DLD1 (cell line): ENCODE data around the gene IL17RA.

ENCODE experiments used
- in situ Hi-C: cut with HindIII; loops from 2 replicates; pipeline ENCODE4 v1.10.0; 2017; ENCODE audit warnings: low sequenced_read_pairs

Gene IL17RA

DNA sequence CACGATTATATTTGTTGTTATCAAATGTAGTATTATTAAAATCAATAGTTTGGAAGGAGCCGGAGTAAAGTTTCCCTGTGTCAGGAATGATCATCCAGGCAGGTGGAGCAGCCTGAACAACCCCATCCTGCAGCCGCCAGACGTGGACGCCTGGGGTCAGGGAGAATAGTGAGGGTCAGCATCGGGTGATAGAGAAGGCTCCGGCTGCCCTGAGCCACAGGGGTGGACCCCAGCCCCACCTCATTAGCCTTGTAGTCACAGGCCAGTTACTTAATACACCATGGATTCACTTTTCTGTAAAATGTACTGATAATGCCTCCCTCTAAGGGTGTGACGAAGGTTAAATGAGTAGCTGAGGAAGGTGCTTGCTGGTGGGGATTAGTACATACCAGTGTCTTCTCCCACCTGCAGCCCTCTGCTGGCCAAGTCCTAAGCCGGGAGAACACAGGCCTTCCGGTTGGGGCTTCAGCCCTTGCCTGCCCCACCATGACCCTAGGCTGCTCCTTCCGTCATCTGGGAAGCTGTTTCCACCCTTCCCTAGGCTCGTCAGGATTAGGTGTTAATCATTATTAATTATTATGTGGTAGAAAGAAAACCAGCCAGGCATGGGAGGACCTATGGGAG is 21.5 kb downstream of the IL17RA start:
- in situ Hi-C loops = no loop called here

DNA sequence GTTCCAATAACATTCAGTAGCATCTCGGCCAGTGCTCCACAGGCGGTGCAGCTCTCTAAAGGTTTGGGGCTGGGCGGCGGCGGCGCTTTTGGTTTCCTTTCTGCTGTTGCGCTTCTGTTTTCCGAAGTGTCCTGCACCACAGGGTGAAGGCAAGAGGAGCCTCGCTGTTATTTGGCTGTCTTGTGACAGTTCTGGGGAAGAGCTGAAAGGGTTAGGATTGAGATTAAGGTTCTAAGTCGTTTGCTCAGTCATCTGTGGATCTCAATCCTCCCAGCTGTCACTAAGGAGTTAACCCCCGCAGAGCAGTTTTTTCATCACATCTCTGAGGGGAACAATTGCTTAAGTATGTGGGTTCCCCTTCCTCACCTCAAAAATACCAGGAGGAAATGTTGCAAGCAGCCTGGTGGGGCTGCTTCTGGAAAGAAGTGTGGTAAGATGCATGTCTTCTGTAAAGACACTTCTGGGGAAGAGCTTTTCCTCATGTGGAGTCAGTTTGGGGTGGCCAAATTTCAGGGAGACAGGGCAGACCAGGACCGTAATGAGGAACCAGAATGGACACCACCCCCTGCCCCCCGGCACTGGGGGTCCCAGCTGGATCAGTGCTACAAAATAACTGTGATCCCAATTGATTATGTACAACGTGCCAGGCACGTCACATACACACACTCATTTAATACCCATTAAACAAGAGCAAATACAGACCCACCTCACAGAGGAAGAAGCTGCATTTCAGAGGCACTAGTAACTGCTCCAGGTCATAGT is 22.2 kb downstream of the IL17RA start:
- in situ Hi-C loops = no loop called here

DNA sequence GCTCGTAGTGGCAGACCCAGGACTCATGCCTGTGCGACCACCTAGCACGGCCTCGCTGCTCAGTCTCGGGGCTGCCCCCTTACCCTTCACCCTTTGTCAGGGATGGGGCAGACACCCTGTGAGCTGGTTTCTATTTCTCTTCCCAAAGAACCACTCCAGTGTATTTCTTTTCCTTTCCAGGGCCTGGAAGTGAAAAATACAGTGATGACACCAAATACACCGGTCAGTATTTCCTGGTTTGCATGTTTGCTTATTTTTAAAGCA is 22.7 kb downstream of the IL17RA start:
- in situ Hi-C loops = no loop called here

DNA sequence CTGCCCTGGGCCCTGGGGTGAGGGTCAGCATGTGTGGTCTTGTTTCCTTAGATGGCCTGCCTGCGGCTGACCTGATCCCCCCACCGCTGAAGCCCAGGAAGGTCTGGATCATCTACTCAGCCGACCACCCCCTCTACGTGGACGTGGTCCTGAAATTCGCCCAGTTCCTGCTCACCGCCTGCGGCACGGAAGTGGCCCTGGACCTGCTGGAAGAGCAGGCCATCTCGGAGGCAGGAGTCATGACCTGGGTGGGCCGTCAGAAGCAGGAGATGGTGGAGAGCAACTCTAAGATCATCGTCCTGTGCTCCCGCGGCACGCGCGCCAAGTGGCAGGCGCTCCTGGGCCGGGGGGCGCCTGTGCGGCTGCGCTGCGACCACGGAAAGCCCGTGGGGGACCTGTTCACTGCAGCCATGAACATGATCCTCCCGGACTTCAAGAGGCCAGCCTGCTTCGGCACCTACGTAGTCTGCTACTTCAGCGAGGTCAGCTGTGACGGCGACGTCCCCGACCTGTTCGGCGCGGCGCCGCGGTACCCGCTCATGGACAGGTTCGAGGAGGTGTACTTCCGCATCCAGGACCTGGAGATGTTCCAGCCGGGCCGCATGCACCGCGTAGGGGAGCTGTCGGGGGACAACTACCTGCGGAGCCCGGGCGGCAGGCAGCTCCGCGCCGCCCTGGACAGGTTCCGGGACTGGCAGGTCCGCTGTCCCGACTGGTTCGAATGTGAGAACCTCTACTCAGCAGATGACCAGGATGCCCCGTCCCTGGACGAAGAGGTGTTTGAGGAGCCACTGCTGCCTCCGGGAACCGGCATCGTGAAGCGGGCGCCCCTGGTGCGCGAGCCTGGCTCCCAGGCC is 23.7 kb downstream of the IL17RA start:
- in situ Hi-C loops = no loop called here

DNA sequence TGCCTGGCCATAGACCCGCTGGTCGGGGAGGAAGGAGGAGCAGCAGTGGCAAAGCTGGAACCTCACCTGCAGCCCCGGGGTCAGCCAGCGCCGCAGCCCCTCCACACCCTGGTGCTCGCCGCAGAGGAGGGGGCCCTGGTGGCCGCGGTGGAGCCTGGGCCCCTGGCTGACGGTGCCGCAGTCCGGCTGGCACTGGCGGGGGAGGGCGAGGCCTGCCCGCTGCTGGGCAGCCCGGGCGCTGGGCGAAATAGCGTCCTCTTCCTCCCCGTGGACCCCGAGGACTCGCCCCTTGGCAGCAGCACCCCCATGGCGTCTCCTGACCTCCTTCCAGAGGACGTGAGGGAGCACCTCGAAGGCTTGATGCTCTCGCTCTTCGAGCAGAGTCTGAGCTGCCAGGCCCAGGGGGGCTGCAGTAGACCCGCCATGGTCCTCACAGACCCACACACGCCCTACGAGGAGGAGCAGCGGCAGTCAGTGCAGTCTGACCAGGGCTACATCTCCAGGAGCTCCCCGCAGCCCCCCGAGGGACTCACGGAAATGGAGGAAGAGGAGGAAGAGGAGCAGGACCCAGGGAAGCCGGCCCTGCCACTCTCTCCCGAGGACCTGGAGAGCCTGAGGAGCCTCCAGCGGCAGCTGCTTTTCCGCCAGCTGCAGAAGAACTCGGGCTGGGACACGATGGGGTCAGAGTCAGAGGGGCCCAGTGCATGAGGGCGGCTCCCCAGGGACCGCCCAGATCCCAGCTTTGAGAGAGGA is 24.5 kb downstream of the IL17RA start:
- in situ Hi-C loops = no loop called here

DNA sequence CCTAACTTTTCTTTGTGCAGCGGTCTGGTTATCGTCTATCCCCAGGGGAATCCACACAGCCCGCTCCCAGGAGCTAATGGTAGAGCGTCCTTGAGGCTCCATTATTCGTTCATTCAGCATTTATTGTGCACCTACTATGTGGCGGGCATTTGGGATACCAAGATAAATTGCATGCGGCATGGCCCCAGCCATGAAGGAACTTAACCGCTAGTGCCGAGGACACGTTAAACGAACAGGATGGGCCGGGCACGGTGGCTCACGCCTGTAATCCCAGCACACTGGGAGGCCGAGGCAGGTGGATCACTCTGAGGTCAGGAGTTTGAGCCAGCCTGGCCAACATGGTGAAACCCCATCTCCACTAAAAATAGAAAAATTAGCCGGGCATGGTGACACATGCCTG is 25.2 kb downstream of the IL17RA start:
- in situ Hi-C loops = no loop called here

DNA sequence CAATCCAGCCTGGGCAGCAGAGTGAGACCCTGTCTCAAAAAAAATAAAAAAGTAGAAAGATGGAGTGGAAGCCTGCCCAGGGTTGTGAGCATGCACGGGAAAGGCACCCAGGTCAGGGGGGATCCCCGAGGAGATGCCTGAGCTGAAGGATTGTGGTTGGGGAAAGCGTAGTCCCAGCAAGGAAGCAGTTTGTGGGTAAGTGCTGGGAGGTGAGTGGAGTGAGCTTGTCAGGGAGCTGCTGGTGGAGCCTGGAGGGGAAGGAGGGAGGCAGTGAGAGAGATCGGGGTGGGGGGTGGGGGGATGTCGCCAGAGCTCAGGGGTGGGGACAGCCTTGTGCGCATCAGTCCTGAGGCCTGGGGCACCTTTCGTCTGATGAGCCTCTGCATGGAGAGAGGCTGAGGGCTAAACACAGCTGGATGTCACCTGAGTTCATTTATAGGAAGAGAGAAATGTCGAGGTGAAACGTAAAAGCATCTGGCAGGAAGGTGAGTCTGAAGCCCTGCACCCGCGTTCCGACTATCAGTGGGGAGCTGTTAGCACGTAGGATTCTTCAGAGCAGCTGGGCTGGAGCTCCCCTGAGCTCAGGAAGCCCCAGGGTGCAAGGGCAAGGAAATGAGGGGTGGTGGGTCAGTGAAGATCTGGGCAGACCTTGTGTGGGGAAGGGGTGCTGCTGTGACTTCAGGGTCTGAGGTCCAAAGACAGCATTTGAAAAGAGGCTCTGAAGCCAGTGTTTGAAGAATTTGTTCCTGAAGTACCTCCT is 26.2 kb downstream of the IL17RA start:
- in situ Hi-C loops = no loop called here

DNA sequence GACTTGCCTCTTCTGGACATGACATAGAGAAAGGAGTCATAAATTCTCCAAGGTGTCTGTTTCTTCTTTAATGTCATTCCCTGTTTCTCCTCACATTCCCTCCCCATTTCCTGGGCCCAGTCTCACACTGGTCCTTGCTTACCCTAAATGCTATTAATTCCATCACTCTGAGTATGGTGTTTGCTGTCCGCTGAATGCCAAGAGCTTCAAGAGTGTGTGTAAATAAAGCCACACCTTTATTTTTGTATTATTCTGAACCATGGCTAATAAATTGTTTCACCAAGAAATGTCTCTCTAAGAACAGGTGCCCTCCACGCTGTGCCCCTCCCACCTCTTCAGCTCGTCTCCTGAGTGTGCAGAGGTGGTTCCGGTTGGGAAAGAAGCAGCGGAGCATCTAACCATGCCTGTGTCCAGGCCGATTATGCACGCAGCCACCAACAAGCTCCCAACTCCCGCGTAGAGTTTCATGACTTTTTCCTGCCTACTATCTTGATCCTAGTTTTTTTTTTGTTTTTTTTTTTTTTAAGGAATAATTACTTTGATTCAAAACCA is 27.8 kb downstream of the IL17RA start:
- in situ Hi-C loops = no loop called here

DNA sequence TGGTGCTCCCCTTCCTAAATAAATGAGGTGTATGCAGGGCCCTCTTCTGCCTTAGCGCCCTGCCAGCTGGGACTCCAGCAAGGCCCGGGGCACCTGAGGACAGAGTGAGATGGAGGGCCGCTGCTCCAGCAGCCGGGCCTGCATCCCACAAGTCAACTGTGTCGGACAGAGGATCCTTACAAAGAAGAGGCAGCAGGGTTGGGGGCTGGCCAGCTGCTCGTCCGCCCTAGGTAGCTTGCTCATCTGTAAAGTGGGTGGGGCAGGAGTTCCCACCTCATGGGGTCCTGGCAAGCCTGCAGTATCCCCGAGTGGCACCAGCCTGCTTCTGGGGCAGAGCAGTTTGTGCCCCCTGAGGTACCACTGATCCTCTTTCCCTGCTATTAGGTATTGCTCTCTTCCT is 28.8 kb downstream of the IL17RA start:
- in situ Hi-C loops = no loop called here

DNA sequence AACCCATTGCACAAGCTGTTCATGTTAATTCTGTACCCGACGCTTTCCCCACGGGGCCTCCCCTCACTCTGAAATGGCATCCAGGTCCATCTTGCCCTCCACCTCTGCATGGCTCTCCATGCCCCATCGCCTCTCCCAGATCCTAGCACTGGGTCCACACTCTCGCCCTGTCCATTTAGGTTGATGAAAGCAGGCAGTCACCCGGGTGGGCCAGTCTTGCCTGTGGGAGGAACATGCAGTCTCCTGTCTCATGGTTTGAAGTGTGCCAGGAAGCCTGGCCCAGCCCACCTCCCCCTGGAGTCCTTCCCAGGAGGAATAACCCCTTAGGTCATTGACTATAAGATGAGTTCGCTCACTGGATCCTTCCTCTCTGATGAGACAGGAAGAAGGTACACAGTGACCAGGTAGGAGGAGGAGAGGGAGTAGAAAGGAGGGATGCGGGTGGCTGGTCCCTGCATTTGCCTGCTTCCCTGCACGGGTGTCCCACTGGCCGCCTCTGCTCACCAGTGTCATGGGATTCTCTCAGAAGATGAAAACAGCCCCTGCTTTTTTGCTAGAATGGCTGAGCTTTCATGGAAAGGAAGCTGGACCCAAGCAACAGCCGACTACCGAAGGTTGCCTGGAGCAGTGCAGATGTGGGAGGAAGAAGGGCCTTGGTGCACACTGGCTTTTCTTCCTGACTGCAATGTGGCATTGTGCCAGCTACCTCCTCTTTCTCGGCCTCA is 29.5 kb downstream of the IL17RA start:
- in situ Hi-C loops = no loop called here

DNA sequence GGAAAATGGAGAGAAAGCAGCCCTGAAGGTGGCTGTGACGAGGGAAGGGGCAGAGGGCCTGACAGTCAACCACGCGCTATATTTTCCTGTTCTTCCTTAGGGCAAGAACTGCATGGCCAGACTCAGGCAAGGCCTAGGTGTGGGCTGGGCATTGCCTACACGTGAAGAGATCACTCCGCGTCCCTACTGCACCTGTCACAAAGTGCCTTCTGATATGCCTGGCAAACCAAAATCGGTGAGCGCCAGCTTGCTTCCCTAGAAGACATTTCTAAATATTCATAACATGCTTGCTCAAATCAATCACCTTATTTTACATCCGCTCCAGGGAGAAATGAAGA is 30.1 kb downstream of the IL17RA start:
- in situ Hi-C loops = no loop called here

DNA sequence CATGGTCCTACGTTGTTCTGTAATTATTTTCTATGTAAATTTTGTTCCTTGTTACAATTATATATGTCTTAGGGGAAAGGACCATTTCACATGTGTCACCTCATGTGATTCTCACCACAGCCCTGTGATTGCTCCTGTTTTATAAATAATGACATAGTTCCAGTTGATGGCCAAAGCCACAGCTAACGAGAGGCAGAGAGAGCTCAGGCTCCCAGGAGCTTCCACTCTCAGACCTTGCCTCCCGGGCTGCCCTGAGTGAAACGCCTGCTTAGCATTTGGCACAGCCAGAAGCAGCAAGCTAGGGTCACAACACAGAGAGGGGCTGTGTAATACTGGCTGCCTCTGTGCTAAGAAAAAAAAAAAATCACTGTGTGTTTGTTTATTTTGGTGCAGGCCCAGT is 30.4 kb downstream of the IL17RA start:
- in situ Hi-C loops = no loop called here

DNA sequence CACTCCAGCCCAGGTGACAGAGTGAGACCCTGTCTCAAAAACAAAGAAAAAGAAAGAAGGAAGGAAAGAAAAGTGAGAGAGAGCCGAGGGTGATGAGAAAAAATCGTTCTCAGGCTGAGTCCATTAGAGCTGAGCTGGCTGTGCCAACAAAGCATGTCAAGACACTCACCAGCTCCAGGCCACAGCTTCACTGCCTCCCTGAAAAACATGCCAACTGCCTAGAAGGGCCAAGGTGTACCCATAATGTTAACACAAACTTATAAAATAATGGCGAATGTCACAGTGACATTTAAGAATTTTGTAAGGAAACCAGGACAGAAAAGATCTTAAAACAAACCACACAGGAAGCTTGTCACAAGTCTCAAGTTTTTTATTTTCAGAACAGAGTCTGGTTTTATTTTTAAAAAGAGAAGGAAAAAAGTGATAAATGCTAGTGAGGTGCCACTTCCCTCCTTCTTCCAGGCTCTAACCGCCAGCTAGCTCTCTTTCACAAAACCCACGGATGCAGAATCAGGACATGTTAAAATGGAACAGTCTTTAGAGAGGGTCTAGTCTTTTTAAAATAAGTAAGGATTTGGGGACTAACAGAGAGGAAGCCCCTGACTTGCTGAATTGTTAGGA is 31.3 kb downstream of the IL17RA start:
- in situ Hi-C loops = no loop called here

DNA sequence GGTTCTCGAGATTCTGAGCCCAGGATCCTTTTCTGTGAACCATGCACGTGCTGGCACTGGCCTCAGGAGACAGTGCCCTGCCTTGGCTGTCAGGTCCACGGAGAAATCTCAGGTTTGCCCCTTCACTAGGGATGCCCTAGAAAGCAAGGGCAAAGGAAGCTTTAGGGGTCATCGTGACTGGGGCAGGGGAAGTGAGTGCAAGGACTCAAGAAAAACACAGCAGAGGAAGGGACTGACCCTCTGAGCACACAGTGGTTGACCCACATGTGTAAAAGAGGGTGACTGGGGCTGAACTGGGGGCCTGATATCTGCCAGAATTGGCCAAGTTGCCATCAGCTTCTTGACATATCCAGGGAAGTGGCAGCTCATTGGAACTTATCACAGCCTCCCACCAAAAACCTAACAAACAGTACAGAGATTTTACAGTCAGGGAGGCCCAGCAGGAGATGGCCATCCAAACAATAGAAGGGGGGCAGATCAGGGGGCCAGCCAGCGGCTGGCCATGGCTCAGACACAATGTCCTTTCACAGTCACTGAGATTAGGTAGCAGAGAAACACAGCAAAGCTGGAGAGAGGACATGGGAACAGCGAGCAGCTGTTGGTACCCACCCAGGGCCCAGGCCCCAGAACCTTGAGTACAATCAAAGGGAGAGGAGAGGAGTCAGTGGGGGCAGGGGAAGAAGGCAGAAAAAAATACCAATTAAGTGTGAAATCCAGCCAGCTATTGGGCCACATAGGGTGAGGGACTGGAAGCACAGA is 32.0 kb downstream of the IL17RA start:
- in situ Hi-C loops = no loop called here

DNA sequence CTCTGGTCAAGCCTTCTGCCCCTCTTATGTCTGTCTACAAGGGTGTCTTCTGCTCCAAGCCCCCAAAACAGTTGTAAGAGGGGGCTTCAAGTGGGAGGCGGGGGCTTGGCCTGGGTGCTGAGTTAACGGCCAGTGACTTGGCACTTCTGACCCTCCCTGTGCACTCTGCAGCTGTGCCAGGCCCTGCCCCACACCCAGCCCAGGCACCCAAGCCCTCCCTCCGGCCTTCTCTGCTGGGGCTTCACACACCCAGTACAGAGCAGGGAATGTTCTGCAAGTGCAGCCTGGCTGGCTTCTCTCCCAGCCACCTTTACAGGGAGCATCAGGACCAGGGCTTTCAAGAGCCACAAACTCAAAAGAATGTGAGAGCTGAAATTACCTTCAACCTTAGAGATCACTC is 32.6 kb downstream of the IL17RA start:
- in situ Hi-C loops = no loop called here

DNA sequence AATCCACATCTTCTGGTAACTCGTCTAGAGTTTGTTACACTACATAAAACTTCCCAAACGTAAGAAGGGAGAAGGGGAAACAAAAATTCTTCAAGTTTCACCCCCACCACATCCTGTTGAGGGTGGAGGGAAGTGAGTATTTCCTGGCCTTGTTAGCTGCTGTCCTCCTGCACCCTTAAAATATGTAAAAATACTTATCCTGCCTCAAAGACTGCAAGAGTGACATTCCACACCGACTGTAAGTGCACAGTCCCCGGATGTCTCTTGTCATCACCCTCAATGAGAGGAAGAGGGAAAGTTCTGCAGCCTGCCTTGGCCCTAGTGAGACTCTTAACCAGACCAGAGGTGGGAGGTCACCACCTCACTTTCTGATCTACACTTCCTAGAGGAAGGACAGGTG is 33.1 kb downstream of the IL17RA start:
- in situ Hi-C loops = no loop called here

DNA sequence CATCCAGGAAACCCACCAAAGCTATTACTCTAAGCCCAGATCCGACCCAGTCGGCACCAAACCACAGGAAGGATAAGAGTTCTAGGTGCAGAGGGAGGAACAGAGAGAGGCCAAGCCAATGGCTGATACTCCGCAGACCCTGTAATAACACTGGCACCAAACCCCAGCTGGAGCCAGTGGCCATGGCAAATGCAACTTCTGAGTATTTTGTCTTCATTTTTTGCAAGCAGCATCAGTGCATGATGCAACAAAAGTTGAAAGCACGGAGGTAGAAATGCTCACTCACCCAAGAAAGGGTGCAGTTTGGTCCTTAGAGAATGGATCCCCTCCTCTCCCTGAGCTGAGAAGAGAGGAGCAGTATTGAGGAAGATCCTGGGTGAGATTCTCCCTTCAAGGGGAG is 33.5 kb downstream of the IL17RA start:
- in situ Hi-C loops = no loop called here

DNA sequence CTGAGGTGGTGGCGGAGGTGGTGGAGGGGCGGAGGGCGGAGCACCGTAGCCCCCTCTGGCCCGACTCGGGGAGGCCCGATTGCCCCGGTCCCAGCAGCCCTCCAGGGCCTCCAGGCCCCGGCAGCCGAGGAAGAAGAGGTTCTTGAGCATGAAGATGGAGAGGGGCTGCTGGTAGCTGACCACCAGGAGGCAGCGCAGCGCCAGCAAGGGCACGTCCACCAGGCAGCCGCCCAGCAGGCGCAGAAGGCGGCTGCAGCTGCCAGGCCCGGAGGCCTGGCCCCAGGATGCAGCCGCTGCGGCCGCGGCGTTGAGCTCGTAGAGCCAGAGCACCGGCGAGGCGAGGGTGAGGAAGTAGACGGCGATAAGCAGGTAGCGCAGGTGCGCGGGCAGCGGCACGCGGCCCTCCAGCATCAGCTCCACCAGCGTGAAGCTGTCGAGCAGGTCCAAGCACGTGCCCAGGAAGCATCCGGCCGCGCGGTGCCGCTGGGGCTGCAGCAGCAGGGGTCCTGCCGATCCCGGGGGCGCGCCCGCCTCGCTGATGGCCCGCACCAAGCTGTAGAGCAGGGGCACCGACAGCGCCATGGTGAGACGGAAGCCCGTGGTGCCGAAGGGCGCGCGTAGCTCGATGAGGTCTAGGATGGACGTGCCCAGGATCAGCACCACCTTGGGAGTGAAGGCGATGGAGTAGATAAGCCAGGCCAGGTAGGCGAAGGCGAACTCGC is 34.8 kb downstream of the IL17RA start:
- in situ Hi-C loops = no loop called here
